Breast epithelium (tissue), 3 donors: ENCODE measurements around the gene SCD5.

Experiments
- POLR2A ChIP-seq: fragments of 450-650 bp; IDR thresholded peaks from one replicate; pipeline ENCODE4 v1.6.1; 2016; ENCODE audit warnings: antibody characterized with exemption, mild to moderate bottlenecking, moderate library complexity
- TF ChIP-seq, protein P1 (sequence below), 3 donors: fragments of 450-650 bp; IDR thresholded peaks; one replicate each; pipeline ENCODE4 v1.5.1; 2016 to 2017; ENCODE audit warnings: antibody characterized with exemption in 3 of 3, mild to moderate bottlenecking in 3 of 3, moderate library complexity in 3 of 3

DNA sequence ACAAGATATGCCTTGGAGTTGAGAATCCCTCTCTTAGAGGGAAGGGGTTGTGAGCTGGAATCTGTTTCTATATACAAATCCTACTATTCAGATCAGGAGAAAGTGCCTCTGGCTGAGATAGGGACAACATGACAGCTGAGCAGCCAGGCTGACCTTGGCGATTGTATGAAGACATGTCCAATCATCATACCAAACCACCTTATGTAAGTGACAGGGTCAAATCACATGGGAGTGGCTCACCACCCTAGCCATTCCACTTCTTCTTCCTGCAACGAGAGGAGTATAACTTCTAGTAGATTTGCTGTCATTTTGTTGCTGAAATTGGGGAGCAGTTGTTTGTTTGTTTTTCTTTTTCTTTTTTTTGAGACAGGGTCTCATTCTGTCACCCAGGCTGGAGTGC lies 188.6 kb downstream of the SCD5 start:
- no peak for TF ChIP-seq POLR2A
- TF ChIP-seq, protein P1, sequence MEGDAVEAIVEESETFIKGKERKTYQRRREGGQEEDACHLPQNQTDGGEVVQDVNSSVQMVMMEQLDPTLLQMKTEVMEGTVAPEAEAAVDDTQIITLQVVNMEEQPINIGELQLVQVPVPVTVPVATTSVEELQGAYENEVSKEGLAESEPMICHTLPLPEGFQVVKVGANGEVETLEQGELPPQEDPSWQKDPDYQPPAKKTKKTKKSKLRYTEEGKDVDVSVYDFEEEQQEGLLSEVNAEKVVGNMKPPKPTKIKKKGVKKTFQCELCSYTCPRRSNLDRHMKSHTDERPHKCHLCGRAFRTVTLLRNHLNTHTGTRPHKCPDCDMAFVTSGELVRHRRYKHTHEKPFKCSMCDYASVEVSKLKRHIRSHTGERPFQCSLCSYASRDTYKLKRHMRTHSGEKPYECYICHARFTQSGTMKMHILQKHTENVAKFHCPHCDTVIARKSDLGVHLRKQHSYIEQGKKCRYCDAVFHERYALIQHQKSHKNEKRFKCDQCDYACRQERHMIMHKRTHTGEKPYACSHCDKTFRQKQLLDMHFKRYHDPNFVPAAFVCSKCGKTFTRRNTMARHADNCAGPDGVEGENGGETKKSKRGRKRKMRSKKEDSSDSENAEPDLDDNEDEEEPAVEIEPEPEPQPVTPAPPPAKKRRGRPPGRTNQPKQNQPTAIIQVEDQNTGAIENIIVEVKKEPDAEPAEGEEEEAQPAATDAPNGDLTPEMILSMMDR (IDR thresholded peaks at IDR 0.05), result no peak
